Thoracic aorta endothelial cell (primary cell): ENCODE results near the gene ZNF763. TPM values are rescaled to one million over a fixed set of nuclear protein-coding genes. Genes with fewer than 3 reads are reported as not detected.

Experiments used
- small RNA-seq: library from RNA; depleted of rRNA; stranded (forward); fragments of <200 nt; gene quantifications from one replicate; pipeline ENCODE3, GENCODE V24; 2012
- total RNA-seq: library from RNA; depleted of rRNA; stranded (reverse); fragments of >200 nt; gene quantifications from 2 replicates; pipeline ENCODE4 v1.2.3, GENCODE V29; 2012

Gene ZNF763
- 0.57 and 1.3 TPM in 2 replicates for total RNA-seq

DNA sequence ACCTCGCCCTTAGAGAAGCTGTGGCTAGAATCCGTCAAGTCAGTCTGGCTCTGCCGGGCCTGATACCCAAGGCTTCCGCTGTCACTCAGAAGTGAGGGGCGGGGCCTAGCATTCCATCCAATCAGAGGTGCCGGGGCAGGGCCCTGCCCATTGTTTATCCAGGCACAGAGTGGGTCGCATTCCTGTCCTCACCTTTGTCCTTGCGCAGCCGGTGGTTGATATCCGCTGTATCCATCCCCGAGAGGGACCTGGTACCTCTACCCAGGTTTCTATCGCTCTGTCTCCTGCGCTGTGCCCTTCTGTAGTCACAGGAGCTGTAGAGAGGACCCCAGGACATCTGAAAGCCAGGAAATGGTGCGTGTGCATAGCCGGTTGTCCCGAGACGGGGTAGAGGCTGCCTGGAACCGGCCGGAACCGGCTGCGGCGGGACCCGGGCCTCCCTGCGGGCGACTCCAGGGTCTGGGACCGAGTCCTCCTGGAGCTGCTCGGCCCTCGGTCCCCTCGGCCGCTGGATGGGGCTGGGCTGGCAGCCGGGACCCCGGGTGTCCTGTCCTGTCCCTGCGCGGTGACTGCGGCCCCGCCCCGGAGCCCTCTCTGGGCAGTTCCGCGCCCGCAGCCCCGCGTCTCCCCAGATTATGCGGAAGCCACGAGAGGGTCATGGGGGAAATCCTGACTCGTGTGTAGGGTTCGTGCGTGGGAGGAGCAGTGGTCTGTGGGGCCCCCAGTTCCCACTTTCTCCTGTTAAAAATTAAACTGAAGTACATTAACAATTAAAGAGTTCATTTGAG is at the start of gene ZNF763:
ZNF763 (plus strand) TSS at position 183 of the 788 bp plus-strand sequence; CDS start at position 352, 169 bp downstream.

GRCh38 chr19:11924886-11925650 is 39.8 kb upstream of the ZNF763 start, which contains the start of gene ZNF700:
Gene ZNF700, plus strand, starts transcription at chr19:11925107. Its CDS starts 104 bp downstream, at chr19:11925211.

Small RNA genes lying within 50 kb of the gene (small RNA-seq; reads per million reads assigned to genes)
- gene RNA5SP464 (not detected), gene RNA5SP465 (not detected)

Other genes starting within 250 kb of the ZNF763 start
- gene ZNF823, start 226.1 kb upstream of the ZNF763 start, total RNA-seq, result 6.4 and 6.9 TPM in 2 replicates
- gene ZNF441, start 198.0 kb upstream of the ZNF763 start, total RNA-seq, result 7.2 and 7.6 TPM in 2 replicates
- gene ZNF491, start 166.5 kb upstream of the ZNF763 start, total RNA-seq, result 0.65 and 0.93 TPM in 2 replicates
- 12.4 TPM in 2 replicates for gene ZNF440, start 150.8 kb upstream of the ZNF763 start, total RNA-seq
- gene ZNF439, start 116.3 kb upstream of the ZNF763 start, total RNA-seq, result 0.29 and 0.66 TPM in 2 replicates
- 1.4 and 6.8 TPM in 2 replicates for gene ZNF69, start 77.3 kb upstream of the ZNF763 start, total RNA-seq
- gene ZNF700, start 39.9 kb upstream of the ZNF763 start, total RNA-seq, result 9.4 and 9.7 TPM in 2 replicates
- gene ZNF433, start 70.6 kb downstream of the ZNF763 start, total RNA-seq, result 1.9 and 4.5 TPM in 2 replicates
- gene ZNF878, start 87.9 kb downstream of the ZNF763 start, total RNA-seq, result 0.29 and 0.80 TPM in 2 replicates
- 2.7 and 3.3 TPM in 2 replicates for gene ZNF844, start 99.7 kb downstream of the ZNF763 start, total RNA-seq
- 2.2 and 2.5 TPM in 2 replicates for gene ZNF20, start 175.3 kb downstream of the ZNF763 start, total RNA-seq
- gene ZNF625, start 191.7 kb downstream of the ZNF763 start, total RNA-seq, result 10.1 and 13.3 TPM in 2 replicates
- 4.7 and 6.3 TPM in 2 replicates for gene ZNF136, start 198.1 kb downstream of the ZNF763 start, total RNA-seq